NB4 (cell line): ENCODE measurements around the gene STX18.

Source experiments
- MYC ChIP-seq: IDR thresholded peaks from 2 replicates; pipeline ENCODE4 v1.6.1; 2011; ENCODE audit warnings: low read depth, low read length
- POLR2A ChIP-seq: IDR thresholded peaks from 2 replicates; pipeline ENCODE4 v1.6.1; 2011; ENCODE audit warnings: mild to moderate bottlenecking; ENCODE audit not compliant: insufficient read length; ENCODE audit errors: extremely low read depth
- TF ChIP-seq, protein P1 (sequence below): IDR thresholded peaks from one replicate; pipeline ENCODE4 v1.5.1; 2012; ENCODE audit warnings: low read depth, low read length
- TF ChIP-seq, protein P2 (sequence below): IDR thresholded peaks from 2 replicates; pipeline ENCODE4 v1.6.1; 2011; ENCODE audit warnings: low read depth, low read length

GRCh38 chr4:4521731-4522130, 20.1 kb downstream of the STX18 start:
- TF ChIP-seq, protein P1, sequence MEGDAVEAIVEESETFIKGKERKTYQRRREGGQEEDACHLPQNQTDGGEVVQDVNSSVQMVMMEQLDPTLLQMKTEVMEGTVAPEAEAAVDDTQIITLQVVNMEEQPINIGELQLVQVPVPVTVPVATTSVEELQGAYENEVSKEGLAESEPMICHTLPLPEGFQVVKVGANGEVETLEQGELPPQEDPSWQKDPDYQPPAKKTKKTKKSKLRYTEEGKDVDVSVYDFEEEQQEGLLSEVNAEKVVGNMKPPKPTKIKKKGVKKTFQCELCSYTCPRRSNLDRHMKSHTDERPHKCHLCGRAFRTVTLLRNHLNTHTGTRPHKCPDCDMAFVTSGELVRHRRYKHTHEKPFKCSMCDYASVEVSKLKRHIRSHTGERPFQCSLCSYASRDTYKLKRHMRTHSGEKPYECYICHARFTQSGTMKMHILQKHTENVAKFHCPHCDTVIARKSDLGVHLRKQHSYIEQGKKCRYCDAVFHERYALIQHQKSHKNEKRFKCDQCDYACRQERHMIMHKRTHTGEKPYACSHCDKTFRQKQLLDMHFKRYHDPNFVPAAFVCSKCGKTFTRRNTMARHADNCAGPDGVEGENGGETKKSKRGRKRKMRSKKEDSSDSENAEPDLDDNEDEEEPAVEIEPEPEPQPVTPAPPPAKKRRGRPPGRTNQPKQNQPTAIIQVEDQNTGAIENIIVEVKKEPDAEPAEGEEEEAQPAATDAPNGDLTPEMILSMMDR, result no peak
- TF ChIP-seq POLR2A (no peak), MYC (no peak)
- TF ChIP-seq, protein P2, sequence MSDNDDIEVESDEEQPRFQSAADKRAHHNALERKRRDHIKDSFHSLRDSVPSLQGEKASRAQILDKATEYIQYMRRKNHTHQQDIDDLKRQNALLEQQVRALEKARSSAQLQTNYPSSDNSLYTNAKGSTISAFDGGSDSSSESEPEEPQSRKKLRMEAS, result no peak
